ENCODE measurements around the gene CACNG4. TPM values are rescaled to one million over a fixed set of nuclear protein-coding genes. Genes with fewer than 3 reads are reported as not detected.

CACNG4 gene
- total RNA-seq, 4 donors from 2014 or later = not detected

DNA sequence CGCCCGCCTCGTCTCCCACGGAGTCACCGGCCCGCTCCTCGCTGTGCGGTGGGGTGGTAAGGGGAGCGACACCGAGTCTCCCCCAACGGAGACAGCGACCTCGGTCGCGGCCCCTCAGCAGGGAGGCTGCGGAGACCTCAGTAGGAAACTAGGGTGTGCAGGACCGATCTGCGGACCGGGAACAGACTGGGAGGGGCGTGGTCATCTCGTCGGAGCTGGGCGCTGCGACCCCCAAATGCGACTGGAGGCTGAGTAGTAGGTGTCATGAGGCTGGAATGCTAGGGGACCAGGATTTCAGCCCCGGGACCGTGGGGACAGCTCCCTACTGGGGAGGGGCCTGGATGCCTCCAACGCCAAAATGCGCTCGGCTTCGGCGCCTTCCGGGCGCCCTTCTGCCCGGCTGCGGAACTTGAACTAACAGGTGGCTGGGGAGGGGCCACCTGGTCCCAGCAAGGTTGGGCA, 1.3 kb downstream of the CACNG4 start:
- TF ChIP-seq, protein P1, sequence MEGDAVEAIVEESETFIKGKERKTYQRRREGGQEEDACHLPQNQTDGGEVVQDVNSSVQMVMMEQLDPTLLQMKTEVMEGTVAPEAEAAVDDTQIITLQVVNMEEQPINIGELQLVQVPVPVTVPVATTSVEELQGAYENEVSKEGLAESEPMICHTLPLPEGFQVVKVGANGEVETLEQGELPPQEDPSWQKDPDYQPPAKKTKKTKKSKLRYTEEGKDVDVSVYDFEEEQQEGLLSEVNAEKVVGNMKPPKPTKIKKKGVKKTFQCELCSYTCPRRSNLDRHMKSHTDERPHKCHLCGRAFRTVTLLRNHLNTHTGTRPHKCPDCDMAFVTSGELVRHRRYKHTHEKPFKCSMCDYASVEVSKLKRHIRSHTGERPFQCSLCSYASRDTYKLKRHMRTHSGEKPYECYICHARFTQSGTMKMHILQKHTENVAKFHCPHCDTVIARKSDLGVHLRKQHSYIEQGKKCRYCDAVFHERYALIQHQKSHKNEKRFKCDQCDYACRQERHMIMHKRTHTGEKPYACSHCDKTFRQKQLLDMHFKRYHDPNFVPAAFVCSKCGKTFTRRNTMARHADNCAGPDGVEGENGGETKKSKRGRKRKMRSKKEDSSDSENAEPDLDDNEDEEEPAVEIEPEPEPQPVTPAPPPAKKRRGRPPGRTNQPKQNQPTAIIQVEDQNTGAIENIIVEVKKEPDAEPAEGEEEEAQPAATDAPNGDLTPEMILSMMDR (IDR thresholded peaks at IDR 0.05; ENCODE audit: low read depth) = no peak

DNA sequence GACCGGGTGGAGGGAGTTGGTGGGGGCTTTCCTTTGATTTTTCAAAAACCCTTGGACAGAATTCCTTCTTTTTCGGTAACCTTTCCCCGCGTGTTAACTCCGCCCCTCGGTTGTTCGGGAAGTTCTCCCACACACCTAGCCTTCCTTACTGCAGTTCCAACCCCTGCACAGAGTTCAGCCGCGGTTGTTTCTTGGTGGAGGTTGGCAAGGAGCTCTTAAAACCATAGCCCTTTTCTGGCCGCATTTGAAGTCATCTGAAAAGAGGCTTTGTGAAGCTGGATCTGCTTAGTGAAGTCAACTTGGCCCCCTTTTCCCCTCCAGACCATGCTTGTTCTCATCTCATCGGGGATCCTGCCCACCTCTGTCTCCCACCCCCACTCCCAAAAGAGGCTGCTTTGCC, 1.8 kb downstream of the CACNG4 start:
- TF ChIP-seq, protein P1 (IDR thresholded peaks at IDR 0.05; ENCODE audit: low read depth) = no peak

DNA sequence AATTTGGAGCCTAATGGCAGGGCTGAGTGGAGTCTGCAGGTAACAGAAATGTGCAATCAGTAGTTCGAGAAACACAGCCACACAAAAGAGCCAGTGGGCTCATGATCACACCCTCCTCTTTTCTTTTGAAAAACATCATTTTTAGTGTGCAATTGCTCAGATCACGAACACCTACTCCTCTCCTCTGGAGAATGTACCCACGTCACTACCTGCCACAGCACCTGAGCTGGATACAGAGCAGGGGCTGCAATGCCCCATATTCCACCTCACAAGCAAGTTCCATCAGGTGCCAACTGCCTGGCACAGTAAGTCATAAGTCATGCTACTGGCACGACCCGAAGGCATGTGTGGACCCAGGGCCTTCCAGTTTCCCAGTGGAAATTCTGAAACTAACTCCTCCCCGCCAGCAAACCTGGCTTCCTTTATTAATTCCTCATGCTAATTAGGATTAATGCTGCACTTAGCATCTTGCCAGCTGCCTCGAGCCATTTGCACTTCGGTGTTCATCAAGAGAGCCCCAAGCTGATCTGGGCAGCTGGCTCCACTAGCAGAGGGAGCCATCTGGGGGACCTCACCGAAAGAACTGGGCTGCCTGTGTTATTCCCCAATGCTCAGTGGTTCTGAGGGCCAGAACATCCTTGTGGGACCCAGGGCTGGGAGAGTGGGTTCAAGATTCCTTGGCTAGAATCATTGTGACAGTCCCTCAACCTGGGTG, 2.4 kb downstream of the CACNG4 start:
- TF ChIP-seq, protein P1 (IDR thresholded peaks at IDR 0.05; ENCODE audit: low read depth) = no peak

DNA sequence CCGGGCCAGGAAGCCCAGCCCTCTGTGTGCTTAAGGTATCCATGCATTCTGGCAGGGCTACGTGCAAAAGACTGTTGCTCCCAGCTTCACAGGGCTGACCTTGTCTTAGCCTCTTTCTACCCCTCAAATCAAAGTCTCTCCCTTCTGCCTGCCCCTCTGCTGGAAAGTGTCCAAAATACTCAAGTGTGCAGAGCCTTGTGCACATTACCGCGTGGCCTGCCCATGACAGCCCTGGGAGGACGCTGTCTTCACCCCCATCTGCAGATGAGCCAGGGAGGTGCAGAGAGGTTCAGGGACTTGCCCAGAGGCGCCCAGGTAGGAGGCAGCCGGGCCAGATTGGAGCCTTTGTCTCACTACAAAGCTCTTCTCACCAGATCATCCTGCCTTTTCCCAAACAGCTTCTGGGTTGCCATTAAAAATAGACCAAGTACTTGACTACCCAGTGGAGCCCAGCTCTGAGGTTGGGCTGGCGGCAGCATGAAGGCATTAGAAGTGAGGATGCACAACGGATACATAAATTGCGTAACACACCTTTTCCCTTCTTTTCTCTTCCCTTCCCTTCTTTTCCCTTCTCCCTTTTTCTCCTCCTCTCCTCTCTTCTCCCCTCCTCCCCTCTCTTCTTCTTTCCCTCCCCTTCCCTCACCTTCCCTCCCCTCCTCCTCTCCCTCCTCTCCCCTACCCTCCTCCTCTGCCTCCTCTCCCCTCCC, 3.5 kb downstream of the CACNG4 start:
- TF ChIP-seq, protein P1 (IDR thresholded peaks at IDR 0.05; ENCODE audit: low read depth) = no peak

DNA sequence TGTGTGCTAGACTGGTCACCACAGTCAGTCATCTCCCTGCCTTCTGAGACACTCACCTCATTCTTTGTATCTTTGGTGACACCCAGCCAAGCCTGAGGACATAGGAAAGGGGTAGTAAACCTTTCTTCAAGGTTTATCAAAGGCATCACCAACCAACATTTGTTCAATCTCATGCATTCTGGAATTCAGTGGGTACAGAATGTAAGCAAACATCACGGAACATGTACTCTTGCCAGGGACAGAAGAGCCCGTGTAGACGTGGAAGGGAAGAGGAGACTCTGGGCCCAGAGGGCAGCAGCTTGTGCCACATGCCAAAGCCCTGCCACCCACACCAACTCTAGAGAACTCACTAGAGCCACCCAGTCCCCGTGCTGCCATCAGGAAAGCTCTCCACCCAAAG, 4.4 kb downstream of the CACNG4 start:
- TF ChIP-seq, protein P1 (IDR thresholded peaks at IDR 0.05; ENCODE audit: low read depth) = no peak

DNA sequence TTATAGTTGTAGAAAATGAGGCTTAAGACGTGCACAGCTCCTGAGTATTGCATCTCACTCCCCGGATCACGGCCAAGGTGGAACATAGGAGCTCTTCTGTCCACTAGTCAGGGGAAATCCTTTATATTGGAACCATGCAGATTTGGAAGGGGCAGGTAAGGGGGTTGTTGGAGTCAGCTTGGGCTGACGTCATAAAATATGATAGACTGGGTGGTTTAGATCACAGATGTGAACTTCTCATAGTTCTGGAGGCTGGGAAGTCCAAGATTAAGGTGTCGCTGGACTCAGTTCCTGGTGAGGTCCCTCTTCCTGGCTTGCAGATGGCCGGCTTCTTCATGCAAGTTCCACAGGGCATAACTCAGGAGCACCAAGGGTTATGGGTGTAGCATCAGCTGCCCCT, 5.6 kb downstream of the CACNG4 start:
- TF ChIP-seq, protein P1 (IDR thresholded peaks at IDR 0.05; ENCODE audit: low read depth) = no peak

DNA sequence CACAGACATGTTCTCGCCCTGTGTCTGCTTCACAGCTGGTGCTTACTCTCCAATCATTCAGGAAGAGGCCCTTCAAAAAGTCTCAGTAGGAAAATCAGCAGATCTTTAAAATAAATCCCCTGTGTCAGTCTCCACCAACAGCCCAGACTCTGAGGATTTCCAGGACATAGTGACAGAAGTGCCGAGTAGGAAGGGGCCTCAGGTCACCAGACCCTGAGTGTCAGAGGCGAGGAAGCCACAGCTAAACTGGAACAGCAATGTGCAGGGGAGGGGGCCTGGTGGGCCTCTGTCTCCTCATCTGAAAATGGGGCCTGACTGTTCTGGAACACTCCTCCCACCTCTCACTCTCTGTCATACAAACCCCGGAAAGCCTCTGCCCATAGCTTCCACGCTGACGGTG, 6.3 kb downstream of the CACNG4 start:
- TF ChIP-seq, protein P1 (IDR thresholded peaks at IDR 0.05; ENCODE audit: low read depth) = no peak
